GM12878 (cell line): Measurements from ENCODE around the gene ZNF385A. TPM values are rescaled to one million over a fixed set of nuclear protein-coding genes. Genes with fewer than 3 reads are reported as not detected.

Experiments used
- DPF2 ChIP-seq: fragments of 450-650 bp; IDR thresholded peaks from 2 replicates; pipeline ENCODE4 v1.6.1; 2017; ENCODE audit warnings: mild to moderate bottlenecking
- ETV6 ChIP-seq, 2 experiments: fragments of 450-650 bp in 1 of 2; IDR thresholded peaks in 1 of 2; conservative IDR thresholded peaks in 1 of 2; 2 replicates each; pipeline ENCODE4 v1.6.1; 2014; ENCODE audit warnings: antibody characterized with exemption in 1 of 2, borderline replicate concordance in 1 of 2, low read depth in 1 of 2, mild to moderate bottlenecking in 1 of 2, moderate library complexity in 1 of 2
- HCFC1 ChIP-seq: fragments of 150-350 bp; IDR thresholded peaks from 2 replicates; pipeline ENCODE4 v1.6.1; 2014; ENCODE audit warnings: low read length
- JUND ChIP-seq: IDR thresholded peaks from 2 replicates; pipeline ENCODE4 v1.6.1; 2012; ENCODE audit warnings: low read depth, mild to moderate bottlenecking, low read length, improper control_type of control experiment, moderate library complexity
- MEF2B ChIP-seq: fragments of 450-650 bp; IDR thresholded peaks from 2 replicates; pipeline ENCODE4 v1.6.1; 2018; ENCODE audit warnings: mild to moderate bottlenecking, moderate library complexity; ENCODE audit not compliant: partially characterized antibody, poor library complexity, severe bottlenecking
- MYC ChIP-seq: IDR thresholded peaks from 2 replicates; pipeline ENCODE4 v1.6.1; 2011; ENCODE audit warnings: mild to moderate bottlenecking, low read length, moderate library complexity, inconsistent platforms; ENCODE audit not compliant: insufficient read depth, insufficient replicate concordance, insufficient read length, severe bottlenecking
- NR2C2 ChIP-seq: IDR thresholded peaks from 2 replicates; pipeline ENCODE4 v1.6.1; 2011; ENCODE audit warnings: borderline replicate concordance, low read depth; ENCODE audit not compliant: control insufficient read depth, insufficient read length
- POLR2AphosphoS2 ChIP-seq: IDR thresholded peaks from 2 replicates; pipeline ENCODE4 v1.6.1; 2011; ENCODE audit warnings: low read depth, mild to moderate bottlenecking, low read length, improper control_type of control experiment, moderate library complexity
- POLR2AphosphoS5 ChIP-seq: IDR thresholded peaks from 2 replicates; pipeline ENCODE4 v1.6.1; 2011; ENCODE audit warnings: mild to moderate bottlenecking, low read length, inconsistent platforms
- REST ChIP-seq: IDR thresholded peaks from 2 replicates; pipeline ENCODE4 v1.6.1; 2012; ENCODE audit warnings: mild to moderate bottlenecking, low read depth, low read length
- SMC3 ChIP-seq: IDR thresholded peaks from 2 replicates; pipeline ENCODE4 v1.6.1; 2011; ENCODE audit warnings: low read length, improper control_type of control experiment, borderline replicate concordance
- TCF7 ChIP-seq: IDR thresholded peaks from 2 replicates; pipeline ENCODE4 v1.6.1; 2014; ENCODE audit warnings: antibody characterized with exemption, borderline replicate concordance
- WRNIP1 ChIP-seq: IDR thresholded peaks from 2 replicates; pipeline ENCODE4 v1.6.1; 2011; ENCODE audit warnings: low read depth, low read length, improper control_type of control experiment, borderline replicate concordance
- ZNF207 ChIP-seq: fragments of 450-650 bp; IDR thresholded peaks from 2 replicates; pipeline ENCODE4 v1.6.1; 2014; ENCODE audit warnings: antibody characterized with exemption, mild to moderate bottlenecking, borderline replicate concordance
- ZNF592 ChIP-seq: fragments of 450-650 bp; IDR thresholded peaks from 2 replicates; pipeline ENCODE4 v1.6.1; 2017; ENCODE audit warnings: mild to moderate bottlenecking, moderate library complexity
- polyA plus RNA-seq, 11 experiments: library from polyadenylated mRNA; depleted of rRNA in 4 of 11; unstranded in 6 of 11; stranded (reverse) in 5 of 11; fragments of >200 nt; fragmentation: Nextera tagmentation in 4 of 11; fragmentation: Illumina TruSeq in 1 of 11; extraction: Ambion mirVana in 4 of 11; extraction: Trizol in 1 of 11; gene quantifications; 1 replicate in 1 of 11; 2 replicates in 10 of 11; pipeline versions ENCODE4 v1.2.1 to v1.2.3, GENCODE V29; 2011 to 2016; ENCODE audit warnings: inconsistent platforms in 2 of 11, missing spikeins in 2 of 11, low read depth in 1 of 11
- total RNA-seq, 4 experiments: library from RNA; depleted of rRNA in 3 of 4; stranded (reverse); fragments of >200 nt in 3 of 4; fragmentation: Illumina TruSeq in 1 of 4; extraction: Trizol in 1 of 4; gene quantifications; 2 replicates each; pipeline versions ENCODE4 v1.2.1 to v1.2.3, GENCODE V29; 2013 to 2021
- TF ChIP-seq, protein P1 (sequence below): fragments of 450-650 bp; IDR thresholded peaks from 2 replicates; pipeline ENCODE4 v1.6.1; 2018; ENCODE audit warnings: mild to moderate bottlenecking, low read depth, moderate library complexity; ENCODE audit not compliant: partially characterized antibody
- TF ChIP-seq, protein P2 (sequence below): fragments of 450-650 bp; IDR thresholded peaks from 2 replicates; pipeline ENCODE4 v1.6.1; 2016; ENCODE audit warnings: mild to moderate bottlenecking

The ZNF385A gene
- total and polyA plus RNA-seq, 10 of the 15 experiments (the other 5 are each of a cell fraction or from before 2014, with no cell fraction given): 0.26 to 26.1 (median 4.9) TPM

DNA sequence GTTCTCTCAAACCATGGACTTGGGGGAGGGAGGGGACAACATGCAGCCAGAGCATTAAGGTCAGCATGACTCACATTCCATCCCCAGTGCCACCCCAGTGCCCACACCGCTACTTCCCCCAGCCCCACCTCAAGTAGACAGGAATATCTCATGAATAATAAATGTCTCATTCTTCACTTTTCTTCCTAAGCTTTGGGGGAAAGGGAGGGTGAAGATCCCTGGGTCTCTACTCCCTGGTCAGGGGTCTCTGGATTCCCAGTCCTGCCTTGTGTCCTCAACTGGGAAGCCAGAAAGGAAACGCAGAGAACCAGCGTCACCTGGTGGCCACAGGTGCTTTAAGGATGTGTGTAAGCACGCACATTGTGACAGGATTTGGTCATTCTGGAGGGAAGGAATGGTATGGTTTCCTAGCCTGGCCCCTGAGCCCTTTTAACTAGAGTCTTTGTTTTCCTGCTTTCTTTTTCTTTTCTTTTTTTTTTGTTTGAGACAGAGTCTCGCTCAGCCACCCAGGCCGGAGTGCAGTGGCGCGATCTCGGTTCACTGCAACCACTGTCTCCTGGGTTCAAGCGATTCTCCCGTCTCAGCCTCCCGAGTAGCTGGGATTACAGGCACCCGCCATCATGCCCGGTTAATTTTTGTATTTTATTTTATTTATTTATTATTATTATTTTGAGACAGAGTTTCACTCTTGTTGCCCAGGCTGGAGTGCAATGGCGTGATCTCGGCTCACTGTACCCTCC lies 23.6 kb downstream of the ZNF385A start (continued):
- TF ChIP-seq POLR2AphosphoS2 (no peak), ETV6 (conservative IDR thresholded peaks at IDR 0.05 in 1 of 2, IDR thresholded peaks at IDR 0.05 in 1 of 2; ENCODE audit: borderline replicate concordance in 1 of 2, low read depth in 1 of 2) (no peak), ZNF207 (no peak), ZNF592 (no peak), REST (no peak), MYC (no peak), NR2C2 (no peak), WRNIP1 (no peak), SMC3 (peak; percentile 85), DPF2 (no peak), TCF7 (no peak), POLR2AphosphoS5 (no peak), MEF2B (no peak), HCFC1 (no peak), JUND (no peak)
- TF ChIP-seq, protein P1, sequence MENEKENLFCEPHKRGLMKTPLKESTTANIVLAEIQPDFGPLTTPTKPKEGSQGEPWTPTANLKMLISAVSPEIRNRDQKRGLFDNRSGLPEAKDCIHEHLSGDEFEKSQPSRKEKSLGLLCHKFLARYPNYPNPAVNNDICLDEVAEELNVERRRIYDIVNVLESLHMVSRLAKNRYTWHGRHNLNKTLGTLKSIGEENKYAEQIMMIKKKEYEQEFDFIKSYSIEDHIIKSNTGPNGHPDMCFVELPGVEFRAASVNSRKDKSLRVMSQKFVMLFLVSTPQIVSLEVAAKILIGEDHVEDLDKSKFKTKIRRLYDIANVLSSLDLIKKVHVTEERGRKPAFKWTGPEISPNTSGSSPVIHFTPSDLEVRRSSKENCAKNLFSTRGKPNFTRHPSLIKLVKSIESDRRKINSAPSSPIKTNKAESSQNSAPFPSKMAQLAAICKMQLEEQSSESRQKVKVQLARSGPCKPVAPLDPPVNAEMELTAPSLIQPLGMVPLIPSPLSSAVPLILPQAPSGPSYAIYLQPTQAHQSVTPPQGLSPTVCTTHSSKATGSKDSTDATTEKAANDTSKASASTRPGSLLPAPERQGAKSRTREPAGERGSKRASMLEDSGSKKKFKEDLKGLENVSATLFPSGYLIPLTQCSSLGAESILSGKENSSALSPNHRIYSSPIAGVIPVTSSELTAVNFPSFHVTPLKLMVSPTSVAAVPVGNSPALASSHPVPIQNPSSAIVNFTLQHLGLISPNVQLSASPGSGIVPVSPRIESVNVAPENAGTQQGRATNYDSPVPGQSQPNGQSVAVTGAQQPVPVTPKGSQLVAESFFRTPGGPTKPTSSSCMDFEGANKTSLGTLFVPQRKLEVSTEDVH: no peak
- TF ChIP-seq, protein P2, sequence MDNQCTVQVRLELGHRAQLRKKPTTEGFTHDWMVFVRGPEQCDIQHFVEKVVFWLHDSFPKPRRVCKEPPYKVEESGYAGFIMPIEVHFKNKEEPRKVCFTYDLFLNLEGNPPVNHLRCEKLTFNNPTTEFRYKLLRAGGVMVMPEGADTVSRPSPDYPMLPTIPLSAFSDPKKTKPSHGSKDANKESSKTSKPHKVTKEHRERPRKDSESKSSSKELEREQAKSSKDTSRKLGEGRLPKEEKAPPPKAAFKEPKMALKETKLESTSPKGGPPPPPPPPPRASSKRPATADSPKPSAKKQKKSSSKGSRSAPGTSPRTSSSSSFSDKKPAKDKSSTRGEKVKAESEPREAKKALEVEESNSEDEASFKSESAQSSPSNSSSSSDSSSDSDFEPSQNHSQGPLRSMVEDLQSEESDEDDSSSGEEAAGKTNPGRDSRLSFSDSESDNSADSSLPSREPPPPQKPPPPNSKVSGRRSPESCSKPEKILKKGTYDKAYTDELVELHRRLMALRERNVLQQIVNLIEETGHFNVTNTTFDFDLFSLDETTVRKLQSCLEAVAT: no peak
